ENCODE measurements around the gene BNIP3.

GRCh38 chr10:131961047-131961776 lies 20.5 kb downstream of the BNIP3 start:
- no peak for TF ChIP-seq POLR2A (IDR thresholded peaks at IDR 0.05; ENCODE audit: low read length)
- TF ChIP-seq GATA1 (IDR thresholded peaks at IDR 0.05; ENCODE audit: low read depth, low read length) = no peak
